Uterus (tissue), 2 donors: ENCODE results near the gene TSGA10.

Source experiments
- POLR2A ChIP-seq, 2 donors: fragments of 450-650 bp; IDR thresholded peaks; one replicate each; pipeline ENCODE4 v1.6.1; 2016; ENCODE audit warnings: antibody characterized with exemption in 2 of 2, mild to moderate bottlenecking in 1 of 2, moderate library complexity in 1 of 2
- TF ChIP-seq, protein P1 (sequence below), 4 experiments: fragments of 200-600 bp in 2 of 4; fragments of 450-650 bp in 2 of 4; sonication (generic) in 2 of 4; IDR thresholded peaks; one replicate each; pipeline ENCODE4 v1.5.1; 2016 to 2019; ENCODE audit warnings: antibody characterized with exemption in 4 of 4, mild to moderate bottlenecking in 2 of 4, moderate library complexity in 1 of 4

DNA sequence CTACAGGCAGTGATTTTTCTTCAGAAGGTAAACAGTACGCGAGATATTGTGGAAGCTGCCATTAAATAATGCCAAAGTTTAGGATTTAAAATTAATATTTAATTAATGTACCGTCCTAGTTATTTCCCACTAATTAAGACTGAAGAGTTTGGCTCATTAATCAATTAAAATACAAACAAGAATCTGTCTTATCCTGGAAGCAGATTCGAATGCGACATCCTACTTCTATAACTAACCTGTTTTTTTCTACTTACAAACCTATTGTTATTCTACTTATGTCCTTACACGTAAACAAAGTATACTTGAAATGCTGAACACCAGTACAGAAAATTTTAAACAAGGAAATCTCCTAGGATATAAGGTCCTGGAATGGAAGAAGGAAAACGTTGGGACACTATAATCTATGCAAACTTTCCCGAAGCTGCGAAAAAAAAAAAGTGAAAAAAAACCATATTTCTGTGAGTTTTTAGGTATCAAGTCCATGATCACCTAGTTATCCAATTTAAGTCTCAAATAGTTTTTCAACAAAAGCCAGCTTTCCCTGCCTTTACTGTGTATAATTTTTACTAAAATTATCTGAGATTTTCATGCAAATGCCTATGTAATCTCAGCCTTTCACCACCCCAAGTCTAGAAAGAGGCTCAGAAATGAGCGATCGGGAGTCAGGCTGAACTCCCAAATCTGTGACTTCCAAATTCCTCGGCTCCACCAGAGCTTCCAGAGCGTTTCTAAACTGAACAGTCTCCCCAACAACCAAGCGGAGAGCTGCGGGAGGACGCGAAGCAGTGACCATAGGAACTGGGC, 14.5 kb downstream of the TSGA10 start:
- TF ChIP-seq, protein P1, sequence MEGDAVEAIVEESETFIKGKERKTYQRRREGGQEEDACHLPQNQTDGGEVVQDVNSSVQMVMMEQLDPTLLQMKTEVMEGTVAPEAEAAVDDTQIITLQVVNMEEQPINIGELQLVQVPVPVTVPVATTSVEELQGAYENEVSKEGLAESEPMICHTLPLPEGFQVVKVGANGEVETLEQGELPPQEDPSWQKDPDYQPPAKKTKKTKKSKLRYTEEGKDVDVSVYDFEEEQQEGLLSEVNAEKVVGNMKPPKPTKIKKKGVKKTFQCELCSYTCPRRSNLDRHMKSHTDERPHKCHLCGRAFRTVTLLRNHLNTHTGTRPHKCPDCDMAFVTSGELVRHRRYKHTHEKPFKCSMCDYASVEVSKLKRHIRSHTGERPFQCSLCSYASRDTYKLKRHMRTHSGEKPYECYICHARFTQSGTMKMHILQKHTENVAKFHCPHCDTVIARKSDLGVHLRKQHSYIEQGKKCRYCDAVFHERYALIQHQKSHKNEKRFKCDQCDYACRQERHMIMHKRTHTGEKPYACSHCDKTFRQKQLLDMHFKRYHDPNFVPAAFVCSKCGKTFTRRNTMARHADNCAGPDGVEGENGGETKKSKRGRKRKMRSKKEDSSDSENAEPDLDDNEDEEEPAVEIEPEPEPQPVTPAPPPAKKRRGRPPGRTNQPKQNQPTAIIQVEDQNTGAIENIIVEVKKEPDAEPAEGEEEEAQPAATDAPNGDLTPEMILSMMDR (IDR thresholded peaks at IDR 0.05), result no peak
- no peak for TF ChIP-seq POLR2A (IDR thresholded peaks at IDR 0.05)
